ENCODE data around the gene CEMIP. TPM values are rescaled to one million over a fixed set of nuclear protein-coding genes. Genes with fewer than 3 reads are reported as not detected.

Gene CEMIP
- total and polyA plus RNA-seq, 4 experiments from 2014 or later = 0.03 to 0.23 (median 0.17) TPM; not detected in 1

DNA sequence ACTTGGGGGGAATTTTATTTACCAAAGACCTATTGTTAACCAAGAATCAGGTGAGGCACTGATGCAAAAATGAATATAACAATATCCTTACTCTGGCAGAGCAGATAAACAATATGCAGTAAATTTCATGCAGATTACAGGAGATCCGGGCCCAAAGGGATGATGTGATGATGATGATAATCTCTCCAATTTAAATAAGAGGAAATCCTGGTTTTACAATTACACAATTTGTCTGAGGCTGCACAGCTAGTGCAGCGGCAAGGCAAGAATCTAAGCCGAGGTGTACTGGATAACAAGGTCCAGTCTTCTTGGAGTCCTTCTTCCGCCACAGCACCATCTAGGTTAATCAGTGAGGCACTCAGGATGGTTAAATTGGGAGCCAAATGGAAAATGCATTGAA lies 212.8 kb downstream of the CEMIP start:
- Mint-ChIP-seq H3K27ac (peak overlapping the region in 2 of 7 donors; percentile 23 to 63), H3K9me3 (peaks cover 0 to 5% (median under 1%) of the 10 kb centered on the region in 8 donors), H3K36me3 (peaks cover 0 to 17% of the 10 kb centered on the region in 2 donors), H3K27me3 (no peaks in the 10 kb centered on the region), H3K4me1 (peaks cover 29 to 59% (median 42%) of the 10 kb centered on the region in 4 donors), H3K4me3 (no peak overlapping the region)
- intact Hi-C loops (cut with micrococcal nuclease) = loop anchor here (10.0 kb wide), 1 partner anchor 937 kb away; the partner anchor contains the start of gene ZFAND6
- no peak for DNase-seq
- peaks cover 38% of the 10 kb centered on the region for H3K4me1 ChIP-seq (ENCODE audit: insufficient read depth, low read length)
- no peaks in the 10 kb centered on the region for H3K9me3 ChIP-seq (ENCODE audit: control insufficient read depth in 1 of 2, low read length in 2 of 2)
- H3K27ac ChIP-seq (ENCODE audit: low read depth, low read length) = no peak overlapping the region
- ChIA-PET POLR2A (ENCODE audit: partially characterized antibody) (interaction anchor here (1.1 to 8.2 kb wide), 2 partner anchors 10 to 310 kb away, joined by 3 to 109 read pairs; partner anchors contain the start of gene TLNRD1), CTCF (ENCODE audit: partially characterized antibody) (interaction anchor here (2.0 to 5.9 kb wide), 4 partner anchors 9 to 274 kb away, joined by 6 to 45 read pairs (median 16); partner anchors contain the start of gene TLNRD1)
- H3K4me3 ChIP-seq (ENCODE audit: low read length in 2 of 2) = no peak overlapping the region
- H3K27me3 ChIP-seq (ENCODE audit: insufficient read depth, low read length) = no peaks in the 10 kb centered on the region
- H3K36me3 ChIP-seq (ENCODE audit: insufficient read depth, low read length) = no peaks in the 10 kb centered on the region

- ChIA-PET CTCF (ENCODE audit: partially characterized antibody) (interaction anchor here (2.2 to 5.9 kb wide), 3 partner anchors 17 to 274 kb away, joined by 6 to 45 read pairs (median 18); no protein-coding TSS in a partner anchor), POLR2A (ENCODE audit: partially characterized antibody) (interaction anchor here (8.2 kb wide), 1 partner anchor 9 kb away, joined by 109 read pairs; the partner anchor contains the start of gene TLNRD1)
- Mint-ChIP-seq H3K9me3 (peaks cover 0 to 5% (median 2%) of the 10 kb centered on the region in 8 donors), H3K4me3 (no peak overlapping the region), H3K27ac (peak overlapping the region in 1 of 7 donors; percentile 53), H3K4me1 (peaks cover 28 to 60% (median 40%) of the 10 kb centered on the region in 4 donors), H3K27me3 (no peaks in the 10 kb centered on the region), H3K36me3 (peaks cover 0 to 17% of the 10 kb centered on the region in 2 donors)
- Histone ChIP-seq H3K27me3 (ENCODE audit: insufficient read depth, low read length) (no peaks in the 10 kb centered on the region), H3K4me3 (ENCODE audit: low read length in 2 of 2) (no peak overlapping the region), H3K27ac (ENCODE audit: low read depth, low read length) (no peak overlapping the region), H3K4me1 (ENCODE audit: insufficient read depth, low read length) (peaks cover 34% of the 10 kb centered on the region), H3K9me3 (ENCODE audit: control insufficient read depth in 1 of 2, low read length in 2 of 2) (no peaks in the 10 kb centered on the region), H3K36me3 (ENCODE audit: insufficient read depth, low read length) (no peaks in the 10 kb centered on the region)
- intact Hi-C loops (cut with micrococcal nuclease) = loop anchor here (10.0 kb wide), 1 partner anchor 938 kb away; the partner anchor contains the start of gene ZFAND6
- DNase-seq = no peak
These were observed 213.3 kb downstream of the CEMIP start for GRCh38 chr15:80992441-80992840.

GRCh38 chr15:80996247-80996646 lies 217.1 kb downstream of the CEMIP start:
- Histone ChIP-seq H3K9me3 (ENCODE audit: control insufficient read depth in 1 of 2, low read length in 2 of 2) (no peaks in the 10 kb centered on the region), H3K27me3 (ENCODE audit: insufficient read depth, low read length) (no peaks in the 10 kb centered on the region), H3K4me3 (ENCODE audit: low read length in 2 of 2) (no peak overlapping the region), H3K4me1 (ENCODE audit: insufficient read depth, low read length) (peaks cover 18% of the 10 kb centered on the region), H3K36me3 (ENCODE audit: insufficient read depth, low read length) (no peaks in the 10 kb centered on the region), H3K27ac (ENCODE audit: low read depth, low read length) (no peak overlapping the region)
- Mint-ChIP-seq H3K27ac (peak overlapping the region in 1 of 7 donors; percentile 11), H3K36me3 (peaks cover 0 to 6% of the 10 kb centered on the region in 2 donors), H3K9me3 (peaks cover 0 to 5% (median 3%) of the 10 kb centered on the region in 8 donors), H3K4me1 (peaks cover 23 to 48% (median 34%) of the 10 kb centered on the region in 4 donors), H3K27me3 (peaks cover 0 to 1% of the 10 kb centered on the region in 2 donors), H3K4me3 (no peak overlapping the region)
- POLR2A ChIA-PET (ENCODE audit: partially characterized antibody) = no interaction called here
- CTCF ChIA-PET (ENCODE audit: partially characterized antibody) = interaction anchor here (1.3 to 6.3 kb wide), 2 partner anchors 111 to 270 kb away, joined by 7 to 42 read pairs; no protein-coding TSS in a partner anchor
- peak in 1 of 5 donors; percentile 15 for DNase-seq
- intact Hi-C loops (cut with micrococcal nuclease) = loop anchor here (1.0 to 10.0 kb wide), 3 partner anchors 112 to 941 kb away; partner anchors contain the start of gene ZFAND6

- Histone ChIP-seq H3K27ac (ENCODE audit: low read depth, low read length) (no peak overlapping the region), H3K27me3 (ENCODE audit: insufficient read depth, low read length) (no peaks in the 10 kb centered on the region), H3K9me3 (ENCODE audit: control insufficient read depth in 1 of 2, low read length in 2 of 2) (no peaks in the 10 kb centered on the region), H3K4me3 (ENCODE audit: low read length in 2 of 2) (no peak overlapping the region), H3K36me3 (ENCODE audit: insufficient read depth, low read length) (no peaks in the 10 kb centered on the region), H3K4me1 (ENCODE audit: insufficient read depth, low read length) (peaks cover 18% of the 10 kb centered on the region)
- Mint-ChIP-seq H3K27me3 (peaks cover 0 to 1% of the 10 kb centered on the region in 2 donors), H3K27ac (peak overlapping the region in 3 of 7 donors; percentile 8 to 97 (median 63)), H3K36me3 (peaks cover 0 to 6% of the 10 kb centered on the region in 2 donors), H3K4me1 (peaks cover 15 to 41% (median 28%) of the 10 kb centered on the region in 4 donors), H3K9me3 (peaks cover 0 to 5% (median 3%) of the 10 kb centered on the region in 8 donors), H3K4me3 (no peak overlapping the region)
- ChIA-PET POLR2A (ENCODE audit: partially characterized antibody) (no interaction called here), CTCF (ENCODE audit: partially characterized antibody) (interaction anchor here (0.6 to 6.3 kb wide), 4 partner anchors 9 to 268 kb away, joined by 3 to 42 read pairs (median 12); no protein-coding TSS in a partner anchor)
- DNase-seq = no peak
- intact Hi-C loops (cut with micrococcal nuclease) = loop anchor here (10.0 kb wide), 1 partner anchor 943 kb away; the partner anchor contains the start of gene ZFAND6
These were observed 218.5 kb downstream of the CEMIP start for GRCh38 chr15:80997692-80998091.

GRCh38 chr15:80998251-80998650 lies 219.1 kb downstream of the CEMIP start:
- Histone ChIP-seq H3K4me1 (ENCODE audit: insufficient read depth, low read length) (peaks cover 24% of the 10 kb centered on the region), H3K27ac (ENCODE audit: low read depth, low read length) (no peak overlapping the region), H3K4me3 (ENCODE audit: low read length in 2 of 2) (no peak overlapping the region), H3K36me3 (ENCODE audit: insufficient read depth, low read length) (no peaks in the 10 kb centered on the region), H3K9me3 (ENCODE audit: control insufficient read depth in 1 of 2, low read length in 2 of 2) (no peaks in the 10 kb centered on the region), H3K27me3 (ENCODE audit: insufficient read depth, low read length) (no peaks in the 10 kb centered on the region)
- H3K4me1 Mint-ChIP-seq = peaks cover 15 to 44% (median 31%) of the 10 kb centered on the region in 4 donors
- CTCF ChIA-PET (ENCODE audit: partially characterized antibody) = interaction anchor here (2.0 to 6.3 kb wide), 2 partner anchors 109 to 268 kb away, joined by 18 to 42 read pairs; no protein-coding TSS in a partner anchor
- H3K27ac Mint-ChIP-seq = peak overlapping the region in 6 of 7 donors; percentile 54 to 97 (median 74)
- peaks cover 0 to 5% (median 3%) of the 10 kb centered on the region in 8 donors for H3K9me3 Mint-ChIP-seq
- H3K4me3 Mint-ChIP-seq = peak overlapping the region in 2 of 8 donors; percentile 40 to 41
- POLR2A ChIA-PET (ENCODE audit: partially characterized antibody) = interaction anchor here (0.8 kb wide), 1 partner anchor 10 kb away, joined by 3 read pairs; no protein-coding TSS in a partner anchor
- peaks cover 0 to 1% of the 10 kb centered on the region in 2 donors for H3K27me3 Mint-ChIP-seq
- intact Hi-C loops (cut with micrococcal nuclease) = loop anchor here (10.0 kb wide), 1 partner anchor 943 kb away; the partner anchor contains the start of gene ZFAND6
- H3K36me3 Mint-ChIP-seq = peaks cover 1 to 7% of the 10 kb centered on the region in 2 donors
- no peak for DNase-seq

GRCh38 chr15:80999623-81000036 lies 220.5 kb downstream of the CEMIP start:
- Mint-ChIP-seq H3K4me1 (peaks cover 27 to 58% (median 44%) of the 10 kb centered on the region in 4 donors), H3K4me3 (peak overlapping the region; percentile 93 to 98 (median 96)), H3K36me3 (peaks cover 9 to 20% of the 10 kb centered on the region in 2 donors), H3K9me3 (peaks cover 0 to 5% (median 3%) of the 10 kb centered on the region in 8 donors), H3K27ac (peak overlapping the region; percentile 97 to 99 (median 98)), H3K27me3 (peaks cover 0 to 1% of the 10 kb centered on the region in 2 donors)
- Histone ChIP-seq H3K27me3 (ENCODE audit: insufficient read depth, low read length) (no peaks in the 10 kb centered on the region), H3K27ac (ENCODE audit: low read depth, low read length) (peak overlapping the region; percentile 95), H3K4me1 (ENCODE audit: insufficient read depth, low read length) (peaks cover 38% of the 10 kb centered on the region), H3K9me3 (ENCODE audit: control insufficient read depth in 1 of 2, low read length in 2 of 2) (no peaks in the 10 kb centered on the region), H3K4me3 (ENCODE audit: low read length in 2 of 2) (peak overlapping the region; percentile 39 to 91), H3K36me3 (ENCODE audit: insufficient read depth, low read length) (peaks cover 7% of the 10 kb centered on the region)
- peak; percentile 54 to 81 (median 64) for DNase-seq
- POLR2A ChIA-PET (ENCODE audit: partially characterized antibody) = interaction anchor here (0.9 to 6.0 kb wide), 5 partner anchors 11 to 298 kb away, joined by 4 to 109 read pairs (median 6); partner anchors contain the start of gene MESD
- CTCF ChIA-PET (ENCODE audit: partially characterized antibody) = interaction anchor here (2.0 to 6.3 kb wide), 3 partner anchors 9 to 266 kb away, joined by 13 to 42 read pairs (median 18); no protein-coding TSS in a partner anchor
- intact Hi-C loops (cut with micrococcal nuclease) = loop anchor here (1.0 to 10.0 kb wide), 3 partner anchors 10 to 945 kb away; partner anchors contain the start of genes MESD and ZFAND6

Measured in CD4-positive, alpha-beta memory T cell (primary cell).